SK-N-SH treated with all-trans-retinoic acid at 6 μM for 48 hours (cell line): ENCODE measurements around the gene SAE1.

Source experiments
- ATAC-seq: fragments of 200-7000 bp; cut with Tn5 transposase; 3 replicates; pipeline ENCODE4 v1.9.1; 2020; ENCODE audit warnings: mild to moderate bottlenecking, moderate library complexity
- ARNTL ChIP-seq: fragments of 450-650 bp; formaldehyde crosslinking; IDR thresholded peaks from 2 replicates; pipeline ENCODE4 v1.5.0; 2020; ENCODE audit warnings: low read depth, mild to moderate bottlenecking, moderate library complexity, borderline replicate concordance
- BACH2 ChIP-seq: fragments of 250-450 bp; sonication (Bioruptor Pico); IDR thresholded peaks from 2 replicates; pipeline ENCODE4 v1.9.0; 2021; ENCODE audit warnings: mild to moderate bottlenecking, borderline replicate concordance
- CSDC2 ChIP-seq: fragments of 250-450 bp; sonication (Bioruptor Pico); IDR thresholded peaks from 2 replicates; pipeline ENCODE4 v1.5.0; 2020; ENCODE audit warnings: mild to moderate bottlenecking, moderate library complexity
- ESRRG ChIP-seq: fragments of 250-450 bp; sonication (Bioruptor Pico); IDR thresholded peaks from 2 replicates; pipeline ENCODE4 v1.6.1; 2021; ENCODE audit warnings: mild to moderate bottlenecking
- GLIS3 ChIP-seq: fragments of 250-450 bp; sonication (Bioruptor Pico); IDR thresholded peaks from 2 replicates; pipeline ENCODE4 v1.5.0; 2020; ENCODE audit warnings: mild to moderate bottlenecking, moderate library complexity
- ISL1 ChIP-seq: fragments of 250-450 bp; sonication (Bioruptor Pico); IDR thresholded peaks from 2 replicates; pipeline ENCODE4 v2.1.2; 2022; ENCODE audit warnings: mild to moderate bottlenecking, moderate library complexity
- OSR1 ChIP-seq: fragments of 250-450 bp; sonication (Bioruptor Pico); IDR thresholded peaks from 2 replicates; pipeline ENCODE4 v1.8.0; 2022; ENCODE audit warnings: moderate library complexity, mild to moderate bottlenecking, inconsistent platforms
- RARB ChIP-seq: fragments of 250-450 bp; sonication (Bioruptor Pico); IDR thresholded peaks from 2 replicates; pipeline ENCODE4 v1.8.0; 2021; ENCODE audit warnings: mild to moderate bottlenecking, moderate library complexity
- SNAI2 ChIP-seq: fragments of 250-450 bp; sonication (Bioruptor Pico); IDR thresholded peaks from 2 replicates; pipeline ENCODE4 v1.5.0; 2020; ENCODE audit warnings: mild to moderate bottlenecking, moderate library complexity
- TCF4 ChIP-seq: fragments of 250-450 bp; sonication (Bioruptor Pico); IDR thresholded peaks from 2 replicates; pipeline ENCODE4 v1.8.0; 2021; ENCODE audit warnings: mild to moderate bottlenecking, moderate library complexity, borderline replicate concordance
- ZC3H10 ChIP-seq: fragments of 250-450 bp; sonication (Bioruptor Pico); IDR thresholded peaks from 2 replicates; pipeline ENCODE4 v1.5.1; 2021; ENCODE audit warnings: mild to moderate bottlenecking, moderate library complexity
- ZFP3 ChIP-seq: fragments of 250-450 bp; sonication (Bioruptor Pico); IDR thresholded peaks from 2 replicates; pipeline ENCODE4 v1.5.0; 2020; ENCODE audit warnings: mild to moderate bottlenecking, moderate library complexity
- ZFP30 ChIP-seq: fragments of 450-650 bp; formaldehyde crosslinking; IDR thresholded peaks from 2 replicates; pipeline ENCODE4 v1.5.0; 2022; ENCODE audit warnings: mild to moderate bottlenecking, moderate library complexity
- ZNF565 ChIP-seq: fragments of 450-650 bp; formaldehyde crosslinking; conservative IDR thresholded peaks from 2 replicates; pipeline ENCODE4 v1.5.0; 2020; ENCODE audit warnings: low read depth, mild to moderate bottlenecking, moderate library complexity
- ZNF70 ChIP-seq: fragments of 450-650 bp; formaldehyde crosslinking; IDR thresholded peaks from 2 replicates; pipeline ENCODE4 v1.5.0; 2020; ENCODE audit warnings: mild to moderate bottlenecking, moderate library complexity
- ZNF8 ChIP-seq: fragments of 450-650 bp; formaldehyde crosslinking; IDR thresholded peaks from 2 replicates; pipeline ENCODE4 v1.5.0; 2020; ENCODE audit warnings: mild to moderate bottlenecking, moderate library complexity
- TF ChIP-seq, protein P1 (sequence below): fragments of 250-450 bp; sonication (Bioruptor Pico); IDR thresholded peaks from 2 replicates; pipeline ENCODE4 v1.5.1; 2020; ENCODE audit warnings: low read depth, mild to moderate bottlenecking, moderate library complexity
- TF ChIP-seq, protein P2 (sequence below): fragments of 250-450 bp; sonication (Bioruptor Pico); IDR thresholded peaks from 2 replicates; pipeline ENCODE4 v1.8.0; 2021; ENCODE audit warnings: low read depth, mild to moderate bottlenecking, moderate library complexity, borderline replicate concordance
- TF ChIP-seq, protein P3 (sequence below): fragments of 250-450 bp; sonication (Bioruptor Pico); IDR thresholded peaks from 2 replicates; pipeline ENCODE4 v1.5.1; 2021; ENCODE audit warnings: mild to moderate bottlenecking, moderate library complexity
- TF ChIP-seq, protein P4 (sequence below): fragments of 250-450 bp; sonication (Bioruptor Pico); IDR thresholded peaks from 2 replicates; pipeline ENCODE4 v1.5.0; 2020; ENCODE audit warnings: mild to moderate bottlenecking, moderate library complexity
- TF ChIP-seq, protein P5 (sequence below): fragments of 250-450 bp; sonication (Bioruptor Pico); IDR thresholded peaks from 2 replicates; pipeline ENCODE4 v1.8.0; 2020; ENCODE audit warnings: mild to moderate bottlenecking, moderate library complexity, borderline replicate concordance

SAE1 gene

DNA sequence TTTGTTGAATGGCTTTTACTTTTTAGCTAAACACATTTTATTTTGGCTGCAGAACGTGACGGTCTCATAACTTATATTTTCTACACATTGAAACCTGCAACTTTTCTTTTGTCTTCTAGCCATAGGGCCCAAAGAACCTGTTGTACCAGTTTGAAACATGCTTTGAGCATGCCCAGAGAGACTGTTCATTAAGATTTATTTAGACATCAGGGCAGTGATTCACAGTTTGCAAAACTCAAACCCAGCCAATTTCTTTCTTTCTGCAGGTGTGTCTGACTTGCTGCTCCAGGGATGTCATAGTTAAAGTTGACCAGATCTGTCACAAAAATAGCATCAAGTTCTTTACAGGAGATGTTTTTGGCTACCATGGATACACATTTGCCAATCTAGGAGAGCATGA is 22.0 kb downstream of the SAE1 start:
- peak; percentile 29; the same call in 1 of the 3 replicates for ATAC-seq
- TF ChIP-seq ISL1 (CRISPR knock-in tag), result no peak
- no peak for TF ChIP-seq ARNTL (CRISPR knock-in tag)
- no peak for TF ChIP-seq SNAI2 (CRISPR knock-in tag)
- no peak for TF ChIP-seq TCF4 (CRISPR knock-in tag)
- no peak for TF ChIP-seq GLIS3 (CRISPR knock-in tag)
- TF ChIP-seq ZC3H10 (CRISPR knock-in tag), result no peak
- TF ChIP-seq ZNF8 (CRISPR knock-in tag), result no peak
- TF ChIP-seq RARB (CRISPR knock-in tag), result no peak
- TF ChIP-seq, protein P1, sequence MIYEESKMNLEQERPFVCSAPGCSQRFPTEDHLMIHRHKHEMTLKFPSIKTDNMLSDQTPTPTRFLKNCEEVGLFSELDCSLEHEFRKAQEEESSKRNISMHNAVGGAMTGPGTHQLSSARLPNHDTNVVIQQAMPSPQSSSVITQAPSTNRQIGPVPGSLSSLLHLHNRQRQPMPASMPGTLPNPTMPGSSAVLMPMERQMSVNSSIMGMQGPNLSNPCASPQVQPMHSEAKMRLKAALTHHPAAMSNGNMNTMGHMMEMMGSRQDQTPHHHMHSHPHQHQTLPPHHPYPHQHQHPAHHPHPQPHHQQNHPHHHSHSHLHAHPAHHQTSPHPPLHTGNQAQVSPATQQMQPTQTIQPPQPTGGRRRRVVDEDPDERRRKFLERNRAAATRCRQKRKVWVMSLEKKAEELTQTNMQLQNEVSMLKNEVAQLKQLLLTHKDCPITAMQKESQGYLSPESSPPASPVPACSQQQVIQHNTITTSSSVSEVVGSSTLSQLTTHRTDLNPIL, result no peak
- TF ChIP-seq ZNF70 (CRISPR knock-in tag), result no peak
- TF ChIP-seq ZNF565 (CRISPR knock-in tag), result no peak
- no peak for TF ChIP-seq ZFP3 (CRISPR knock-in tag)
- TF ChIP-seq OSR1 (CRISPR knock-in tag), result no peak
- TF ChIP-seq, protein P2, sequence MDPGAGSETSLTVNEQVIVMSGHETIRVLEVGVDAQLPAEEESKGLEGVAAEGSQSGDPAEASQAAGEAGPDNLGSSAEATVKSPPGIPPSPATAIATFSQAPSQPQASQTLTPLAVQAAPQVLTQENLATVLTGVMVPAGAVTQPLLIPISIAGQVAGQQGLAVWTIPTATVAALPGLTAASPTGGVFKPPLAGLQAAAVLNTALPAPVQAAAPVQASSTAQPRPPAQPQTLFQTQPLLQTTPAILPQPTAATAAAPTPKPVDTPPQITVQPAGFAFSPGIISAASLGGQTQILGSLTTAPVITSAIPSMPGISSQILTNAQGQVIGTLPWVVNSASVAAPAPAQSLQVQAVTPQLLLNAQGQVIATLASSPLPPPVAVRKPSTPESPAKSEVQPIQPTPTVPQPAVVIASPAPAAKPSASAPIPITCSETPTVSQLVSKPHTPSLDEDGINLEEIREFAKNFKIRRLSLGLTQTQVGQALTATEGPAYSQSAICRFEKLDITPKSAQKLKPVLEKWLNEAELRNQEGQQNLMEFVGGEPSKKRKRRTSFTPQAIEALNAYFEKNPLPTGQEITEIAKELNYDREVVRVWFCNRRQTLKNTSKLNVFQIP (CRISPR knock-in tag), result no peak
- no peak for TF ChIP-seq BACH2 (CRISPR knock-in tag)
- TF ChIP-seq, all 23 proteins: peak for 0

DNA sequence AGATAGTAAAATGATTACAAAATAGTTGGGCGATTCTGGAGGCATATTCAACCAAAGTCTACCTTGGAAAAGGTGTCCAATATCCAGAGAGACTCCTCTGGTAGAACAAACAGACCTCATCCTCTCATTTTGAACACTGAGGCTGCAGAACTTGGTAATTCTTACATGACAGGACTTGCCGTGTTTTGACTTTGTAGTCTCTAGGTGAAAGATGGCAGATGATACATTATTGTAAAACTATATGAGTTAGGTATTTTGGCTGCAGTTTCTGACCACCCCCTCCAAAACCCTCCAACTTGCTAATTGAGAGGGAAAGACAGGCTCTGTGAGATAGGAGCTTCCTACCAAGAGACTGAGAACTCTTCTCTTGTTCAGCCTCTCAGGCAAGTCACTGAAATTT is 22.6 kb downstream of the SAE1 start:
- TF ChIP-seq, protein P3, sequence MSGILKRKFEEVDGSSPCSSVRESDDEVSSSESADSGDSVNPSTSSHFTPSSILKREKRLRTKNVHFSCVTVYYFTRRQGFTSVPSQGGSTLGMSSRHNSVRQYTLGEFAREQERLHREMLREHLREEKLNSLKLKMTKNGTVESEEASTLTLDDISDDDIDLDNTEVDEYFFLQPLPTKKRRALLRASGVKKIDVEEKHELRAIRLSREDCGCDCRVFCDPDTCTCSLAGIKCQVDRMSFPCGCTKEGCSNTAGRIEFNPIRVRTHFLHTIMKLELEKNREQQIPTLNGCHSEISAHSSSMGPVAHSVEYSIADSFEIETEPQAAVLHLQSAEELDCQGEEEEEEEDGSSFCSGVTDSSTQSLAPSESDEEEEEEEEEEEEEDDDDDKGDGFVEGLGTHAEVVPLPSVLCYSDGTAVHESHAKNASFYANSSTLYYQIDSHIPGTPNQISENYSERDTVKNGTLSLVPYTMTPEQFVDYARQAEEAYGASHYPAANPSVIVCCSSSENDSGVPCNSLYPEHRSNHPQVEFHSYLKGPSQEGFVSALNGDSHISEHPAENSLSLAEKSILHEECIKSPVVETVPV (CRISPR knock-in tag), result no peak
- TF ChIP-seq CSDC2, result no peak
- TF ChIP-seq TCF4 (CRISPR knock-in tag), result no peak
- no peak for TF ChIP-seq ZNF565 (CRISPR knock-in tag)
- no peak for TF ChIP-seq SNAI2 (CRISPR knock-in tag)
- no peak for TF ChIP-seq ZNF8 (CRISPR knock-in tag)
- TF ChIP-seq BACH2 (CRISPR knock-in tag), result no peak
- TF ChIP-seq, protein P4, sequence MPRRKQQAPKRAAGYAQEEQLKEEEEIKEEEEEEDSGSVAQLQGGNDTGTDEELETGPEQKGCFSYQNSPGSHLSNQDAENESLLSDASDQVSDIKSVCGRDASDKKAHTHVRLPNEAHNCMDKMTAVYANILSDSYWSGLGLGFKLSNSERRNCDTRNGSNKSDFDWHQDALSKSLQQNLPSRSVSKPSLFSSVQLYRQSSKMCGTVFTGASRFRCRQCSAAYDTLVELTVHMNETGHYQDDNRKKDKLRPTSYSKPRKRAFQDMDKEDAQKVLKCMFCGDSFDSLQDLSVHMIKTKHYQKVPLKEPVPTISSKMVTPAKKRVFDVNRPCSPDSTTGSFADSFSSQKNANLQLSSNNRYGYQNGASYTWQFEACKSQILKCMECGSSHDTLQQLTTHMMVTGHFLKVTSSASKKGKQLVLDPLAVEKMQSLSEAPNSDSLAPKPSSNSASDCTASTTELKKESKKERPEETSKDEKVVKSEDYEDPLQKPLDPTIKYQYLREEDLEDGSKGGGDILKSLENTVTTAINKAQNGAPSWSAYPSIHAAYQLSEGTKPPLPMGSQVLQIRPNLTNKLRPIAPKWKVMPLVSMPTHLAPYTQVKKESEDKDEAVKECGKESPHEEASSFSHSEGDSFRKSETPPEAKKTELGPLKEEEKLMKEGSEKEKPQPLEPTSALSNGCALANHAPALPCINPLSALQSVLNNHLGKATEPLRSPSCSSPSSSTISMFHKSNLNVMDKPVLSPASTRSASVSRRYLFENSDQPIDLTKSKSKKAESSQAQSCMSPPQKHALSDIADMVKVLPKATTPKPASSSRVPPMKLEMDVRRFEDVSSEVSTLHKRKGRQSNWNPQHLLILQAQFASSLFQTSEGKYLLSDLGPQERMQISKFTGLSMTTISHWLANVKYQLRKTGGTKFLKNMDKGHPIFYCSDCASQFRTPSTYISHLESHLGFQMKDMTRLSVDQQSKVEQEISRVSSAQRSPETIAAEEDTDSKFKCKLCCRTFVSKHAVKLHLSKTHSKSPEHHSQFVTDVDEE, result no peak
- no peak for TF ChIP-seq ARNTL (CRISPR knock-in tag)
- no peak for TF ChIP-seq ZC3H10 (CRISPR knock-in tag)
- TF ChIP-seq, protein P1, result no peak
- no peak for TF ChIP-seq ISL1 (CRISPR knock-in tag)
- TF ChIP-seq ZFP3 (CRISPR knock-in tag), result no peak
- TF ChIP-seq, protein P2 (CRISPR knock-in tag), result no peak
- no peak for ATAC-seq

DNA sequence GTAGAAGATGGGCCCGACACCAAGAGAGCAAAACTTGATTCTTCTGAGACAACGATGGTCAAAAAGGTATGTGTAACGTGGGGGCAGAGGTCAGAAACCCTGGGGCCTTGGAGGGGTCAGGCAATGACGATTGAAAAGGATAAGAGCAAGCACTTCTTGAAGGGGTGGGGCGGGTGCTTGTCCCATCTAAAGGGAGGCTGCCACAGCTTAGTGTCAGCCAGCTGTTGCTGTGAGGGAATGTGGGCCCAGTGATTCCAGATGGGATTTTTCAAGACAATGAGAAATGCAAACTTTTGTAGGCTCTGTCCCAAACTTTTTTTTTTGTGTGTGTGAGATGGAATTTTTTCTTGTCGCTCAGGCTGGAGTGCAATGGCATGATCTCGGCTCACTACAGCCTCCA is 24.5 kb downstream of the SAE1 start:
- ATAC-seq, result no peak
- TF ChIP-seq, protein P3 (CRISPR knock-in tag), result no peak
- TF ChIP-seq ZNF8 (CRISPR knock-in tag), result no peak
- no peak for TF ChIP-seq GLIS3 (CRISPR knock-in tag)
- no peak for TF ChIP-seq ESRRG (CRISPR knock-in tag)
- no peak for TF ChIP-seq BACH2 (CRISPR knock-in tag)
- TF ChIP-seq, protein P2 (CRISPR knock-in tag), result no peak
- TF ChIP-seq, protein P5, sequence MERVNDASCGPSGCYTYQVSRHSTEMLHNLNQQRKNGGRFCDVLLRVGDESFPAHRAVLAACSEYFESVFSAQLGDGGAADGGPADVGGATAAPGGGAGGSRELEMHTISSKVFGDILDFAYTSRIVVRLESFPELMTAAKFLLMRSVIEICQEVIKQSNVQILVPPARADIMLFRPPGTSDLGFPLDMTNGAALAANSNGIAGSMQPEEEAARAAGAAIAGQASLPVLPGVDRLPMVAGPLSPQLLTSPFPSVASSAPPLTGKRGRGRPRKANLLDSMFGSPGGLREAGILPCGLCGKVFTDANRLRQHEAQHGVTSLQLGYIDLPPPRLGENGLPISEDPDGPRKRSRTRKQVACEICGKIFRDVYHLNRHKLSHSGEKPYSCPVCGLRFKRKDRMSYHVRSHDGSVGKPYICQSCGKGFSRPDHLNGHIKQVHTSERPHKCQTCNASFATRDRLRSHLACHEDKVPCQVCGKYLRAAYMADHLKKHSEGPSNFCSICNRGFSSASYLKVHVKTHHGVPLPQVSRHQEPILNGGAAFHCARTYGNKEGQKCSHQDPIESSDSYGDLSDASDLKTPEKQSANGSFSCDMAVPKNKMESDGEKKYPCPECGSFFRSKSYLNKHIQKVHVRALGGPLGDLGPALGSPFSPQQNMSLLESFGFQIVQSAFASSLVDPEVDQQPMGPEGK, result no peak
- no peak for TF ChIP-seq ZFP30
